HG03558 (cell line): ENCODE results near the gene MBD1.
A peak's percentile ranks its signal among the peaks of the same experiment; 100 is the strongest.
"Not testable (repeated sequence)": the region's sequence is repeated elsewhere in the genome, so short reads cannot be mapped to it uniquely, and the experiment has no call there.

Source experiments
- ATAC-seq: cut with Tn5 transposase; IDR thresholded peaks from one replicate; pipeline ENCODE4 v1.9.1; 2021; ENCODE audit warnings: moderate number of reproducible peaks; ENCODE audit not compliant: unreplicated experiment; ENCODE audit errors: extremely low read depth

The MBD1 gene

GRCh38 chr18:50297621-50298442, 16.5 kb upstream of the MBD1 start:
- peak; percentile 98 for ATAC-seq

GRCh38 chr18:50293039-50293438, 11.7 kb upstream of the MBD1 start:
- no peak for ATAC-seq

- no peak for ATAC-seq
Measured at GRCh38 chr18:50289108-50289443, 7.8 kb upstream of the MBD1 start.

- not testable (repeated sequence) for ATAC-seq
Measured at GRCh38 chr18:50288348-50289107, 7.2 kb upstream of the MBD1 start.

GRCh38 chr18:50287441-50288347, 6.4 kb upstream of the MBD1 start, which contains the start of gene CXXC1:
Gene CXXC1, minus strand, starts transcription at chr18:50287692. Its CDS starts 103 bp downstream, at chr18:50287589.
- ATAC-seq, result peak; percentile 86

GRCh38 chr18:50287028-50287440, 5.7 kb upstream of the MBD1 start:
- ATAC-seq, result no peak

- no peak for ATAC-seq
Measured at GRCh38 chr18:50286391-50287027, 5.2 kb upstream of the MBD1 start.

GRCh38 chr18:50285631-50286321, 4.5 kb upstream of the MBD1 start:
- ATAC-seq, result no peak

- ATAC-seq, result no peak
Measured at GRCh38 chr18:50285071-50285470, 3.7 kb upstream of the MBD1 start.

GRCh38 chr18:50284255-50284885, 3.0 kb upstream of the MBD1 start:
- no peak for ATAC-seq

GRCh38 chr18:50283469-50284209, 2.3 kb upstream of the MBD1 start:
- ATAC-seq, result no peak

GRCh38 chr18:50282521-50283335, 1.4 kb upstream of the MBD1 start:
- ATAC-seq, result no peak

GRCh38 chr18:50281972-50282520, 723 bp upstream of the MBD1 start:
- ATAC-seq, result no peak

- no peak for ATAC-seq
Measured at GRCh38 chr18:50280707-50281294, 522 bp downstream of the MBD1 start.

- ATAC-seq, result no peak
Measured at GRCh38 chr18:50279752-50280151, 1.6 kb downstream of the MBD1 start.

- ATAC-seq, result no peak
Measured at GRCh38 chr18:50277942-50278341, 3.4 kb downstream of the MBD1 start.

GRCh38 chr18:50276452-50276851, 4.9 kb downstream of the MBD1 start:
- no peak for ATAC-seq
